Esophagus squamous epithelium (tissue), 4 donors: ENCODE data around the gene ARNT2.

ENCODE experiments used
- POLR2A ChIP-seq, 4 donors: fragments of 450-650 bp; IDR thresholded peaks; one replicate each; pipeline ENCODE4 v1.6.1; 2017; ENCODE audit warnings: antibody characterized with exemption in 4 of 4, mild to moderate bottlenecking in 4 of 4, moderate library complexity in 3 of 4
- TF ChIP-seq, protein P1 (sequence below), 6 experiments: fragments of 450-650 bp in 4 of 6; fragments of 200-600 bp in 2 of 6; sonication (generic) in 2 of 6; IDR thresholded peaks; one replicate each; pipeline ENCODE4 v1.5.1; 2016 to 2019; ENCODE audit warnings: antibody characterized with exemption in 6 of 6, mild to moderate bottlenecking in 4 of 6, moderate library complexity in 4 of 6

DNA sequence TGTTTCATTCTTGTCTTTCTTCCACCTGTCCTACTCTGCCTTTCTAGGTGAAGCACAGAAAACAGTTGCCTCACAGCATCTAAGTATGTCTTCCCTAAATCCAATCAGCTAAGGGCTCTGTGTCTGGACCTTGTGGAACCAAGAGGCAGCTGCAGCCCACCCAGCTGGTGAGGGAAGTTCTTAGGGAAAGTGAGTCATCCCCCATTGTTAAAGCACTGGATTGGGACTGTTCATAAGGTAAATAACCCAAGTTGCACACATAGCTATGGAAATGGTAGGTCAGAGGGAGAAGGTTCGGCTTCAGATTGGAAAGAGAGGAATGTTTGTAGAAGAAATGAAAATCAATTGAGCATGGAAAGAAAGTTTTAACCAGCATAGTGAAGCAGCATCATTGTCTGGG lies 18.0 kb upstream of the ARNT2 start:
- no peak for TF ChIP-seq POLR2A (IDR thresholded peaks at IDR 0.05)
- TF ChIP-seq, protein P1, sequence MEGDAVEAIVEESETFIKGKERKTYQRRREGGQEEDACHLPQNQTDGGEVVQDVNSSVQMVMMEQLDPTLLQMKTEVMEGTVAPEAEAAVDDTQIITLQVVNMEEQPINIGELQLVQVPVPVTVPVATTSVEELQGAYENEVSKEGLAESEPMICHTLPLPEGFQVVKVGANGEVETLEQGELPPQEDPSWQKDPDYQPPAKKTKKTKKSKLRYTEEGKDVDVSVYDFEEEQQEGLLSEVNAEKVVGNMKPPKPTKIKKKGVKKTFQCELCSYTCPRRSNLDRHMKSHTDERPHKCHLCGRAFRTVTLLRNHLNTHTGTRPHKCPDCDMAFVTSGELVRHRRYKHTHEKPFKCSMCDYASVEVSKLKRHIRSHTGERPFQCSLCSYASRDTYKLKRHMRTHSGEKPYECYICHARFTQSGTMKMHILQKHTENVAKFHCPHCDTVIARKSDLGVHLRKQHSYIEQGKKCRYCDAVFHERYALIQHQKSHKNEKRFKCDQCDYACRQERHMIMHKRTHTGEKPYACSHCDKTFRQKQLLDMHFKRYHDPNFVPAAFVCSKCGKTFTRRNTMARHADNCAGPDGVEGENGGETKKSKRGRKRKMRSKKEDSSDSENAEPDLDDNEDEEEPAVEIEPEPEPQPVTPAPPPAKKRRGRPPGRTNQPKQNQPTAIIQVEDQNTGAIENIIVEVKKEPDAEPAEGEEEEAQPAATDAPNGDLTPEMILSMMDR (IDR thresholded peaks at IDR 0.05): no peak
